PC-3 (cell line): Measurements from ENCODE around the gene DPEP1. TPM values are rescaled to one million over a fixed set of nuclear protein-coding genes. Genes with fewer than 3 reads are reported as not detected.
A peak's percentile ranks its signal among the peaks of the same experiment; 100 is the strongest.

Experiments used
- ATAC-seq: fragments of 200-7000 bp; cut with Tn5 transposase; 2 replicates; pipeline ENCODE4 v1.9.1; 2020; ENCODE audit warnings: mild to moderate bottlenecking, moderate library complexity
- BruUV-seq: library from RNA; stranded (reverse); fragments of 400-500 nt; replicated peaks from 2 replicates; lab custom pipeline; 2021; lab: Mats Ljungman, UMichigan
- CTCF ChIA-PET: fragments of 300-600 bp; sonication (Branson Sonifier 250); formaldehyde crosslinking; loops from one replicate; lab custom pipeline; 2022; ENCODE audit warnings: antibody characterized with exemption; lab: Charles Lee
- POLR2A ChIA-PET: fragments of 300-600 bp; sonication (Branson Sonifier 250); formaldehyde crosslinking; loops from one replicate; lab custom pipeline; 2022; ENCODE audit warnings: antibody characterized with exemption; ENCODE audit not compliant: unreplicated experiment; lab: Charles Lee
- DNase-seq: peaks from one replicate; pipeline ENCODE4 v3.0.0-alpha.2; 2015
- H2AFZ ChIP-seq: fragments of 300-600 bp; sonication (generic); 2 replicates; pipeline ENCODE4 v1.6.0; 2016; ENCODE audit warnings: antibody characterized with exemption, low read length
- H3F3A ChIP-seq: fragments of 300-600 bp; sonication (generic); one replicate; pipeline ENCODE4 v1.6.0; 2017; ENCODE audit warnings: antibody characterized with exemption, low read length, control low read depth, mild to moderate bottlenecking; ENCODE audit not compliant: unreplicated experiment
- H3K27ac ChIP-seq: fragments of 300-600 bp; sonication (generic); 2 replicates; pipeline ENCODE4 v1.5.1; 2016; ENCODE audit warnings: mild to moderate bottlenecking, low read length
- H3K27me3 ChIP-seq: fragments of 300-600 bp; sonication (generic); 2 replicates; pipeline ENCODE4 v1.6.1; 2016; ENCODE audit warnings: low read length, mixed read lengths
- H3K36me3 ChIP-seq: fragments of 300-600 bp; sonication (generic); 2 replicates; pipeline ENCODE4 v1.6.1; 2016; ENCODE audit warnings: low read depth, mixed run types, low read length, mixed read lengths
- H3K4me1 ChIP-seq: fragments of 300-600 bp; sonication (generic); 2 replicates; pipeline ENCODE4 v1.5.1; 2016; ENCODE audit warnings: low read length; ENCODE audit not compliant: insufficient read depth
- H3K4me2 ChIP-seq: fragments of 300-600 bp; sonication (generic); 2 replicates; pipeline ENCODE4 v1.6.0; 2016; ENCODE audit warnings: low read length
- H3K4me3 ChIP-seq: fragments of 300-600 bp; sonication (generic); 2 replicates; pipeline ENCODE4 v1.5.1; 2016; ENCODE audit warnings: mild to moderate bottlenecking, low read length, mixed read lengths
- H3K79me2 ChIP-seq: fragments of 300-600 bp; sonication (generic); 2 replicates; pipeline ENCODE4 v1.6.1; 2017; ENCODE audit warnings: low read length, mixed read lengths
- H3K9ac ChIP-seq: fragments of 300-600 bp; sonication (generic); 2 replicates; pipeline ENCODE4 v1.6.0; 2016; ENCODE audit warnings: mild to moderate bottlenecking, low read length
- H3K9me2 ChIP-seq: fragments of 300-600 bp; sonication (generic); replicated peaks from 2 replicates; pipeline ENCODE4 v1.6.1; 2016; ENCODE audit warnings: mixed run types, low read length, mixed read lengths
- H3K9me3 ChIP-seq: fragments of 300-600 bp; sonication (generic); 2 replicates; pipeline ENCODE4 v1.6.1; 2016; ENCODE audit warnings: low read length, mixed read lengths
- H4K20me1 ChIP-seq: fragments of 300-600 bp; sonication (generic); 2 replicates; pipeline ENCODE4 v1.6.1; 2016; ENCODE audit warnings: low read length, mixed read lengths
- EZH2 ChIP-seq: fragments of 300-600 bp; sonication (generic); IDR thresholded peaks from one replicate; pipeline ENCODE4 v1.6.1; 2017; ENCODE audit warnings: antibody characterized with exemption, mild to moderate bottlenecking, low read length; ENCODE audit not compliant: unreplicated experiment
- EZH2phosphoT487 ChIP-seq: fragments of 300-600 bp; sonication (generic); IDR thresholded peaks from 2 replicates; pipeline ENCODE4 v1.6.1; 2018; ENCODE audit warnings: mild to moderate bottlenecking, antibody characterized with exemption, low read length, borderline replicate concordance
- intact Hi-C: fragments of 100-400 bp; cut with micrococcal nuclease; formaldehyde crosslinking; loops from 2 replicates; pipeline ENCODE4 v1.9.0; 2023
- total RNA-seq: library from RNA; depleted of rRNA; stranded (reverse); fragments of >200 nt; gene quantifications from 2 replicates; pipeline ENCODE4 v1.2.3, GENCODE V29; 2014
- TF ChIP-seq, protein P1 (sequence below): fragments of 300-600 bp; sonication (generic); conservative IDR thresholded peaks from 2 replicates; pipeline ENCODE4 v1.5.1; 2017; ENCODE audit warnings: antibody characterized with exemption, low read depth, mild to moderate bottlenecking, low read length

Gene DPEP1
- total RNA-seq, 1 experiment from 2014 or later = not detected

DNA sequence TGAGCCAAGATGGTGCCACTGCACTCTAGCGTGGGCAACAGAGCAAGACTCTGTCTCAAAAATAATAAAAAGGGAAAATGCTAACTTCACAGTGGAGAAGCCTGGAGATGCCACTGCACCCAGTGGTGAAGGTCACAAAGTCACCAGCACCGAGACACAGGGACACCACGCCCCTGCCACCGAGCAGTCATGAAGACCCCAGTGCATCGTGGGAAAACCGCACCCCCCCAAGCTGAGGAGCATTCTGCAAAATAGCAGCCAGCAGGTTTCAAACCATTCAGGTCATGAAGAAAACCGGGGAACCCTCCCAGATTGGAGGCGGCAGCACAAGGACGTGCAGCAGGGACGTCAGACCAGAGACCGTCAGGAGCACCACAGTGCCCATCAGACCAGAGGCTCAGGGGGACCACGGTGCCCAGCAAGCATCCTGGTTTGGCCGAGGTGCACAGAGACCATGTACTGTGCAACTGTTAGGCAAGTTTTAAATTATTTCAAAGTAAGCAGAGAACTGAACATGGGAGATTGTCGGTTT is 30.4 kb downstream of the DPEP1 start:
- H2AFZ ChIP-seq = no peak overlapping the region
- H3K9me3 ChIP-seq = no peaks in the 10 kb centered on the region
- intact Hi-C loops = no loop called here
- H3F3A ChIP-seq = no peaks in the 10 kb centered on the region
- no peaks in the 10 kb centered on the region for H4K20me1 ChIP-seq
- no peaks in the 10 kb centered on the region for H3K4me1 ChIP-seq
- no peaks in the 10 kb centered on the region for H3K79me2 ChIP-seq
- H3K36me3 ChIP-seq = no peaks in the 10 kb centered on the region; the same call in 1 of the 2 replicates
- H3K9ac ChIP-seq = no peak overlapping the region
- H3K4me2 ChIP-seq = no peak overlapping the region
- ATAC-seq (no peak), DNase-seq (no peak)
- H3K27ac ChIP-seq = no peak overlapping the region
- H3K27me3 ChIP-seq = no peaks in the 10 kb centered on the region
- ChIA-PET CTCF (no interaction called here), POLR2A (no interaction called here)
- no peak overlapping the region for H3K4me3 ChIP-seq
- no peaks in the 10 kb centered on the region for H3K9me2 ChIP-seq
- TF ChIP-seq, protein P1, sequence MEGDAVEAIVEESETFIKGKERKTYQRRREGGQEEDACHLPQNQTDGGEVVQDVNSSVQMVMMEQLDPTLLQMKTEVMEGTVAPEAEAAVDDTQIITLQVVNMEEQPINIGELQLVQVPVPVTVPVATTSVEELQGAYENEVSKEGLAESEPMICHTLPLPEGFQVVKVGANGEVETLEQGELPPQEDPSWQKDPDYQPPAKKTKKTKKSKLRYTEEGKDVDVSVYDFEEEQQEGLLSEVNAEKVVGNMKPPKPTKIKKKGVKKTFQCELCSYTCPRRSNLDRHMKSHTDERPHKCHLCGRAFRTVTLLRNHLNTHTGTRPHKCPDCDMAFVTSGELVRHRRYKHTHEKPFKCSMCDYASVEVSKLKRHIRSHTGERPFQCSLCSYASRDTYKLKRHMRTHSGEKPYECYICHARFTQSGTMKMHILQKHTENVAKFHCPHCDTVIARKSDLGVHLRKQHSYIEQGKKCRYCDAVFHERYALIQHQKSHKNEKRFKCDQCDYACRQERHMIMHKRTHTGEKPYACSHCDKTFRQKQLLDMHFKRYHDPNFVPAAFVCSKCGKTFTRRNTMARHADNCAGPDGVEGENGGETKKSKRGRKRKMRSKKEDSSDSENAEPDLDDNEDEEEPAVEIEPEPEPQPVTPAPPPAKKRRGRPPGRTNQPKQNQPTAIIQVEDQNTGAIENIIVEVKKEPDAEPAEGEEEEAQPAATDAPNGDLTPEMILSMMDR = no peak
- TF ChIP-seq EZH2 (no peak), EZH2phosphoT487 (no peak)
- no TSS peak for BruUV-seq

DNA sequence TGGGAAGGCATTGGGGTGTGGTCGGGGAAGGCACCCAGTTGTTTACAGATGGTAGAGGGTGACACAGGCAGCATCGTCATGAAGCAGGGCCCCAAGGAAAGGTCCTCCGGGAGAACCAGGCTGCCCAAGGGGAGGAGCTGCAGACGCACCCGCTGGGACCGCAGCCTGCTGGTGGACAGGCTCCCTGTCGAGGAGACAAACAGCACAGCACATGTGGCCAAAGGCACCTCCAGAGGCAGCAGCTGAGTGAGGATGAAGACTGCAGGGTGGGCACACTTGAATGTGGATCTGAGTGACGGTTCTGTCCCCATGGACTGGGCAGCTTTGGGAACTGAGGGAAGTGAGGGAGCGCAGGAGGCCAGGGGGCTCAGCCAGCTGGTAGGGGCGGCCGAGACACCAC is 31.7 kb downstream of the DPEP1 start:
- Histone ChIP-seq H3K9me3 (no peaks in the 10 kb centered on the region), H3K36me3 (no peaks in the 10 kb centered on the region; the same call in 1 of the 2 replicates), H3K9ac (no peak overlapping the region), H2AFZ (no peak overlapping the region), H4K20me1 (no peaks in the 10 kb centered on the region), H3K4me3 (no peak overlapping the region), H3K27me3 (no peaks in the 10 kb centered on the region), H3K9me2 (no peaks in the 10 kb centered on the region), H3K79me2 (no peaks in the 10 kb centered on the region), H3K4me2 (no peak overlapping the region), H3K27ac (no peak overlapping the region), H3F3A (no peaks in the 10 kb centered on the region), H3K4me1 (no peaks in the 10 kb centered on the region)
- intact Hi-C loops = no loop called here
- ChIA-PET CTCF (no interaction called here), POLR2A (no interaction called here)
- DNase-seq (no peak), ATAC-seq (no peak)
- BruUV-seq = TSS peak; percentile 6
- TF ChIP-seq EZH2phosphoT487 (no peak), EZH2 (no peak)
- TF ChIP-seq, protein P1 = no peak

DNA sequence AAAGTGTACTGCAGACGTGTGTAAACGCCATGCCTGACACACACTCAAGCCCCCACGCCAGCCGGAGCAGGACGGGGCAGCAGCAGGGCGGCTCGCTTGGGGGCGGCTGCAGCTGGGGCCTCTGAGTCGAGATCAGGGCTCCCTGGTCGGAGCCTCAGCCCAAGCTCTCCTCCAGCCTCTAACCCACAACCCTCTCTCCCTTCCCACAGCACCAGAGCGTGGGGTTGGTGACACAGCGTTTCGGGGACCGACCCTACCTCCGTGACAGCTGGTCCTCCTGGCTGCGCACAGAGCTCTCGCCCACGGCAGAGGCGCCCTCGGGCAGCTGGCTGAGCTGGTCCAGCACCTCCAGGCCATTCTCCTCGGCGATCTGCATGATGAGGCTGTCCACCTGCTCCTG is 32.8 kb downstream of the DPEP1 start:
- DNase-seq (no peak), ATAC-seq (no peak)
- Histone ChIP-seq H3K4me2 (no peak overlapping the region), H3K27me3 (no peaks in the 10 kb centered on the region), H3K4me3 (no peak overlapping the region), H3K36me3 (no peaks in the 10 kb centered on the region; the same call in 1 of the 2 replicates), H3F3A (no peaks in the 10 kb centered on the region), H3K9ac (no peak overlapping the region), H3K79me2 (no peaks in the 10 kb centered on the region), H2AFZ (no peak overlapping the region), H3K9me3 (no peaks in the 10 kb centered on the region), H3K27ac (no peak overlapping the region), H3K4me1 (no peaks in the 10 kb centered on the region), H3K9me2 (no peaks in the 10 kb centered on the region), H4K20me1 (no peaks in the 10 kb centered on the region)
- intact Hi-C loops = no loop called here
- POLR2A ChIA-PET = no interaction called here
- CTCF ChIA-PET = no interaction called here
- BruUV-seq = no TSS peak
- TF ChIP-seq, protein P1 = no peak
- TF ChIP-seq EZH2 (no peak), EZH2phosphoT487 (no peak)
